ENCODE measurements around the gene GRID1.

- no peak for TF ChIP-seq PHF20 (IDR thresholded peaks at IDR 0.05; ENCODE audit: partially characterized antibody)
- TF ChIP-seq EZH2 (IDR thresholded peaks at IDR 0.05; ENCODE audit: borderline replicate concordance, low read depth, low read length), result no peak
- TF ChIP-seq HDAC6 (IDR thresholded peaks at IDR 0.05; ENCODE audit: low read depth, low read length), result no peak
- no peak for TF ChIP-seq JUND (IDR thresholded peaks at IDR 0.05; ENCODE audit: borderline replicate concordance, low read depth, low read length)
- no peak for TF ChIP-seq JUND (tag; IDR thresholded peaks at IDR 0.05; ENCODE audit: borderline replicate concordance, low read depth, low read length)
- no peak for TF ChIP-seq ETV5 (CRISPR knock-in tag; IDR thresholded peaks at IDR 0.05; ENCODE audit: low read depth)
- TF ChIP-seq REST (IDR thresholded peaks at IDR 0.05; ENCODE audit: borderline replicate concordance), result no peak
- TF ChIP-seq REST (CRISPR knock-in tag; IDR thresholded peaks at IDR 0.05; ENCODE audit: low read depth), result no peak
- no peak for TF ChIP-seq ATF2 (CRISPR knock-in tag; IDR thresholded peaks at IDR 0.05)
- TF ChIP-seq MYBL2 (IDR thresholded peaks at IDR 0.05; ENCODE audit: low read depth), result no peak
- no peak for TF ChIP-seq MYBL2 (CRISPR knock-in tag; IDR thresholded peaks at IDR 0.05; ENCODE audit: borderline replicate concordance)
- TF ChIP-seq ZNF75A (CRISPR knock-in tag; IDR thresholded peaks at IDR 0.05), result no peak
- no peak for TF ChIP-seq E2F3 (CRISPR knock-in tag; IDR thresholded peaks at IDR 0.05)
- no peak for TF ChIP-seq TBL1XR1 (IDR thresholded peaks at IDR 0.05; ENCODE audit: low read length in 2 of 2)
- TF ChIP-seq TRIM24 (IDR thresholded peaks at IDR 0.05), result no peak
- no peak for TF ChIP-seq ZSCAN32 (CRISPR knock-in tag; IDR thresholded peaks at IDR 0.05)
Measured at GRCh38 chr10:86397120-86397519, 30.5 kb upstream of the GRID1 start.
